GM21390 (cell line): Measurements from ENCODE around the gene ABHD14A.
A peak's percentile ranks its signal among the peaks of the same experiment; 100 is the strongest.
"Not testable (repeated sequence)": the region's sequence is repeated elsewhere in the genome, so short reads cannot be mapped to it uniquely, and the experiment has no call there.

ENCODE experiments used
- ATAC-seq: cut with Tn5 transposase; IDR thresholded peaks from one replicate; pipeline ENCODE4 v1.9.1; 2021; ENCODE audit not compliant: unreplicated experiment

ABHD14A gene

DNA sequence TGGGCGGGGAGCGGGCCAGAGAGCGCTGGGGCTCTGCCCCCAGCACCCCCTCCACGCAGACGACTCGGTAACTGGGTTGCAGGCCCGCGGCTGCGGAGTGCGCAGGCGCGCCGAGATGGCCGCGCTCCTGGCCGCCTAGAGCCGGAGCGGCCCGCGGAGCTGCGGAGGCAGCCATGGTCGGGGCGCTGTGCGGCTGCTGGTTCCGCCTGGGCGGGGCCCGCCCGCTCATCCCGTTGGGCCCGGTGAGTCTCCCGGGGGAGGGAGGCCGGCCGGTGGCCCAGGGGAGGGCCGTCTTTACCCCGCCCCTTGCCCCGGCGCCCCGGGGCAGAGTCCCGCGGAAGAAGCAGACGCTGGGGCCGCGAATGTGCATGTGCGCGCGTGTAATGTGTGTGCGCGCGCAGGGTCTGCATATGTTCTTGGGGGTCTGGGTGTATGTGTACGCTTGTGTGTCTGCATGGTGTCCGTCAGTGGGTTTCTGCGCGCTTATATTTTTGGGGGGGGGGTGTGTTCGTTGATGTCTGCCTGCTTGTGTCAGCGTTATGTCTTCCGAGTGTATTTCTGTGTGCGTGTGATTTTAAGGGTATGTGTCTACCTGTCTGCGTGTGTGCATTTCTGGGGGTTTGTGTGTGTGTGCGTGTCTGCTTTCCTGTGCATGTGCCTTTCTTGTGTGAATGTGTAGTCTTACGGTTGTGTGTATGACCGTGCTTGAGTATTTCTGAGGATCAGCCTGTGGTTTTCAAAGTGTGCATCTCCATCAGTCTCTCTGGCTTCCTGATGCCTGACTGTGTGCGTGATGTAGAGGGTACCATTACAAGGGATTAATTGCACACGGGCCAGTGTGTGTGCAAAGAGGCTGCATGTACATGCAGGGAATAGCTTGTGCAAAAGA, at the start of gene ABHD14A:
TSS of gene ABHD14A (plus strand) at position 102 of the 889 bp plus-strand sequence. CDS start at position 174, 72 bp downstream.
- ATAC-seq, result peak; percentile 59

DNA sequence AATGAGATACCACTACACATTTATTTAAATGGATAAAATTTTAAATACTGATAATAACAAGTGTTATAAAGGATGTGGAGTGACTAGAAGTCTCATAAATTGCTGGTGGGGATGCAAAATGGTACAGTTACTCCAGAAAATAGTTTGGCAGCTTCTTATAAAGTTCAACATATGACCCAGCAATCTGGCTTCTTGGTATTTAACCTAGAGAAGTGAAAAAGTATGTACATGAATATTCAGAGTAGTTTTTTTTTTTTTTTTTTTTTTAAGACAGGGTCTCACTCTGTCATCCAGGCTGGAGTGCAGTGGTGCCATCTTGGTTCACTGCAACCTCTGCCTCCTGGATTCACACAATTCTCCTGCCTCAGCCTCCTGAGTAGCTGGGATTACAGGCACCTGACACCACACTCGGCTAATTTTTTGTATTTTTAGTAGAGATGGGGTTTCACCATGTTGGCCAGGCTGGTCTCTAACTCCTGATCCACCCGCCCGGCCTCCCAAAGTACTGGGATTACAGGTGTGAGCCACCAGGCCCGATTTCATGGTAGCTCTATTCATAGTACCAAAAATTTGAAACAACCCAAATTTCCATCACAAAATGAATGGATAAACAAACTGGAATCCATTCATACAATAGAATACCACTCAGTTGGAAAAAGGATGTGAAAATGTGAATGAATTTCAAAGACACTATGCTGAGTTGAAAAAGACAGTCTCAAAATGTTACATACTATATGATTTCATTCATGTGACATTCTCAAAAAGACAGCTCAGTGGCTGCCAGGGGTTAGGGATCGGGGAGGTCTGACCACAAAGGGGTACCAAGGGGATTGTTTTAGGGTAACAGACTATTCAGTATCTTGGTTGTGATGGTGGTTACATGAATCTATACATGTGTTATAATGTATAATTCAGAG, 47.5 kb upstream of the ABHD14A start:
- ATAC-seq, result no peak

DNA sequence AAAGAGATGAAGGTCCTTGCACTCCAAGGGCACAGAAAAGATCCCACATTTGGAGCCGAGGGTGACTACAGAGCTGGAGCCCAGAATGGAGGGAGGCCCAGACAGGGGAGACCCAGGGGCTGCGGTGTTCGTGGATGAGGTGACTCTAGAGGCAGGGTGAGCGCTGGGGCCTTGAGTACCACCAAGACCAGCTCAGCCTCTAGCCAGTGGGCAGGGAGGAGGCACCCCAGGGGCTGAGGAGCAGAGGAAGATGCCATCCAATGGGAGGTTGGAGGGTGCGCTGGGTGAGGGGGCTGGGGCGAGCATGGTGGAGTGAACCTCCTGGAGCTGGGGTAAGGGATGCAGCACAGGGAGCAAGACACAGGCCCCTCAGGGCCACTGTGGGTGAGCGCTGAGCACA, 46.4 kb upstream of the ABHD14A start:
- ATAC-seq, result no peak

DNA sequence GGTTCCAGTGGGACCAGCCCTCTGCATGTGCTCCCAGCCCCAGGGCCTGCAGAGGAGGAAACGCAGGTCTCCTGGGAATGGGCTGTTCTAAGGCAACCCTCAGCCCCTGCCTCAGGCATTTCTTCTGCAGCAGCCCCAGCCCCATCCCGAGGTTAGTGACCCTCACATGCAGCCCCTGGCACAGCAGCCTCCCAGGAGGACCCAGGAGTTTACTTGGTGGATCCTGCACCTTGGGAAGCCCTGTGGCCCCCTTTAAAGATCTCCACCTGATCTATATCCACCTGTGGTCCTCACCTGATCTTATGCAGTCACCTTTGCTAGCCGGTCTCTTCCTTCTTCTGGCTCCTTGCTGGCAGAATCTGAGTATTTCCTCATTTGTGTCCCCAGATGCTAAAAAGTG, 45.9 kb upstream of the ABHD14A start:
- not testable (repeated sequence) for ATAC-seq

DNA sequence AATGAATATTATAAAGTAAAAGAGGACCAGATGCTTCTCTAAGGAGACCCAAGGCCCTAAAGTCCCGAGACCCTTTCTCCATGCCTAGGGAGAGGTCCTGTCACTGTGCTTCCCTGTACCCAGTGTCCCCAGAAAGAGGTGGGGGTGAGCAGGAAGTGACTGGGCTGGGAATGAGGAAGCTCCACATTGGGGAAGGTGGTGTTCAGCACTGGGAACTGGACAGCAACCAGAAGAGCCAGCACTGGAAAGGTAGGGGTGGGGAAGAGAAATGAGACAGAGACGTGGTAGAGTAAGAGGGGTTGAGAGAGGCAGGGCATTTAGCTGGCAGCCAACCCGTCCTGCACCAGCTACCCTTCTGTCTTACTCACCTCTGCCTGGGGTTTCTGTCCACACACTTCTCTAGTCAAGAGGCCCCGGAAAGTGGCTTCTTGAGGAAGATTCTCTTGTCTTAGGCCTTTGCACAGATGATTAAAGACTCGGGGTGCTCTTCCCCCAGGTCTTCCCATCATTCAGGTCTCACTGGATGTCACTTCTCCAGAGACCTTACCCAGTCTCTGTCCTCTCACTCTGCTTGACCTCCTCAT, 45.4 kb upstream of the ABHD14A start:
- no peak for ATAC-seq

DNA sequence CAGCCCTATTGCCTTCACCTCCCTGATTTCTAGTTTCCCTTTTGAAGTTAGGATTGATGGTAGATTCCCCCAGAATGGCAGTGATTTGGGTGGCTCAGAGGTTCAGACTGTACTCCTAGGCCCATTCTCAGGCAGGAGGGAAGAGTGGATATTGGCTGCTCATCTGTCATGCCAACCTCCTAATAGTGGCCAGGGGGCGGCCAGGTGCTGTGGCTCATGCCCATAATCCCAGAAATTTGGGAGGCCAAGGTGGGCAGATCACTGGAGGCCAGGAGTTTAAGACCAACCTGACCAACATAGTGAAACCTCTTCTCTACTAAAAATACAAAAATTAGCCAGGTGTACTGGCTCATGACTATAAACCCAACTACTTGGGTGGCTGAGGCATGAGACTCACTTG, 44.4 kb upstream of the ABHD14A start:
- ATAC-seq, result no peak

DNA sequence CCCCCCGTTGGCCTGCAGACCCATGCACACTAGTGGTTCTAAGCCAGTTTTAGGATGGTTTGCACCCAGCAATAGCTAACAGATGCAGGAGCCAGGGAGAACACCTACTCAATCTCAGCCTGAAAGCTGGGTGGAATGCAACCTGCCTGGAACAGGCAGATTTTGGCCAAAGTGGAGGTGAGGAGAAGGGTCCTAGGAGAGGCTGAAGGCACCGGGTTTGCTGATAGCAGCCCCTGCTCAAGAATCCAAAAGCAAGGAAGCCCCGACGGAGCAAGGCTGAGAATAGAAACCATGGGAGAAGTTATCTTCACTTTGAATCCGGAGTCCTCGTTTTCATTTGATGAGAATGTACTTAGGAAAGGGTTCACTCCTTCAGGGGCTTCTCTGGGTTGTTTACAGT, 43.1 kb upstream of the ABHD14A start:
- no peak for ATAC-seq

DNA sequence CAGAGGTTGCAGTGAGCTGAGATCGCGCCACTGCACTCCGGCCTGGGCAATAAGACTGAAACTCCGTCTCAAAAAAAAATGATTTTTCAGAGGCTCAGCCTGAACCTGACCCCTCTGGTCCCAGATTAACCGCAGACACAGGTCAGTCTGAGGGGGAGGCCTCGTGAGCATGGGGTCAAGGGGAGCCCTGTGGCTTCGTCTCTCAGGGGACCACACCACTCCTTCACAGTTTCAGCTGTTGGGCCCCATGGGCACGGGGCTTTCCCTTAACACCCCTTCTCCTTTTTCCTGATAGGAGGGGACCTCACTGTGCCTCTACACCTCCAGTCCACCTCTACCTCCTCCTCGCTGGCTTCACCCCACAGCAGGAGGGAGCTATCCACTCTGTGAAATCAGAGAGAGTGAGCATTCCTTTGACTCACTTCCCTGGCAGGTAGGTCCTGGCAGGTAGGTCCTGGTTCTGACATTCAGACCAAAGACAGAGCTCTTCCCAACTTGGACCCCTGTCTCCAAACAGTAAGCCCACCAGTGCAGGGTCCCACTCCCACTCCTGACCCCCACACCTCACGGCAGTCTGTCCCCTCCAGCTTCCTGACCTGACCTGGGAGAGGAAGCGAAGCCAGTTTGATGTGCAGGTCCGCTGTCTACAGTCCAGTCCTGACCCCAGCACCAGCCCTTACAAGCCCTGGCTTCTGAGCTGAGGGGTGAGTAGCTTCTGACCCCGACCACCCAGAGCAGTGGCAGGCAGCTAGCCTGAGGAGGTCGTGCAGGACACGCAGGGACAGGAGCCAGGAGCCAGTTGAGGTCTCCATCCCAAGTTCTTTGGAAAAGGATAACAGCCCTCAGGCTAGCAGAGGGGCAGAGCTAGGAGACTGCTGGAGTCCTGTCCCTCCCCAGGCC, 42.1 kb upstream of the ABHD14A start:
- no peak for ATAC-seq

DNA sequence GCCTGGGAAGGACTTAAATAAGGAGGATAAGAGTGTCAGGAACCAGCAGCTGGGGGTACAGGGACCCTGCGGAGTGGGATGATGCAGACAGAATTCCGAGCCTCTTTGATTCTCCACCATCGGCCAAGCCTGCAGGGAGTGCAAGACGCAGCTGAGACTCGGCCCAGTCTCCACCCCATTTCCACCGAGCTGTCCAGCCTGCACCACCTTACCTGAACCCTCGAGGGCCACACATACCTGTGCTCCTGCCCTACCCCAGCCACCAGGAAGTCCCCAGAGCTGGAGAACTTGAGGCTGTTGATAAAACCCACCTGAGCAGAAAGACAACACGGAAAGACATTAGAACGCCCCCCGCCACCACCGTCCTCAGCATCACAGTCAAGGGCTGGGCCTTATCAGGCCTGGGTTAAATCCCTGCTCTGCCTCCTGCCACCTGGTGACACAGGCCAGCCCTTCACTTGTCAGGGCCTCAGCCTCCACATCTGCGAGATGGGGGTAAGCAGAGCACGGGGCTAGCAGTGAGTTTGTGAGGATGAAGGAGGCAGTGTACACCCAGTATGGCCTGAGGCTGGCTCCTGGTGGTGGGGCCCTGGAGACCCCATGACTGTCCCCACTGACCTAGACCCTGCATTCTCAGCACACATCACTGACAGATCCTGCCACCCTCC, 41.3 kb upstream of the ABHD14A start:
- no peak for ATAC-seq

DNA sequence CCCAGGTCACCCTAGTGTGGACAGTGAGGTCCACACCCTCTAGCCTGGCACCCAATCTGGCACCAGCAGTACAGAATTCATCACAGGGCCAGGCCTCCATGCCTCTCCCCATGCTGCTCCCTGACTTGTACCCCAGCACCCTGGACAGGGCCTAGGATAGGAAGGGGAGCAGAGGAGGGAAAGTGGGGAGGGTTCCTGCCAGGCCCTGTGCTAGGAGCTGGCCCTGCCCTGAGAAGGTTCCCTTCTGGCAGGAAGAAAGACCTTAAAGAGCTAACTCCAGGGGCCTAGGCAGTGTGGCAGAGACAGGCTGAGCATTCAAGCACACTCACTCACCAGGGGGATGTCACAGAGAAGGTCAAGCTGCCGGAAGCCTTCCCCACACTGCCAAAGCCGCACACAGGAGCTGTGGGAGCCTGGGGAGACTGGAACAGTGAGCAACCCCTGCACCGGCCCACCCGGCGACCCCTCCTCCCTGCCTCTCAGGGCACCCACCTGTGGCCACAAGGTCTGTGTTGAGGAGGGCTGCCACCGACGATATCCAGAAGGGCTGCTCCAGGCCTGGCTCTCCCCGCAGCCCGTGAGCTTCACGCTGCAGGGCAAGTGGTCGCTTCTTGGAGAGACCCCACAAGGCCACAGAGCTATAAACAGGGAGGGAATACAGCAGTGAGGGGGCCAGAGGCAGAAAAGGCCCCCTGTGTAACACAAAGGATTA, 40.6 kb upstream of the ABHD14A start:
- ATAC-seq, result no peak

DNA sequence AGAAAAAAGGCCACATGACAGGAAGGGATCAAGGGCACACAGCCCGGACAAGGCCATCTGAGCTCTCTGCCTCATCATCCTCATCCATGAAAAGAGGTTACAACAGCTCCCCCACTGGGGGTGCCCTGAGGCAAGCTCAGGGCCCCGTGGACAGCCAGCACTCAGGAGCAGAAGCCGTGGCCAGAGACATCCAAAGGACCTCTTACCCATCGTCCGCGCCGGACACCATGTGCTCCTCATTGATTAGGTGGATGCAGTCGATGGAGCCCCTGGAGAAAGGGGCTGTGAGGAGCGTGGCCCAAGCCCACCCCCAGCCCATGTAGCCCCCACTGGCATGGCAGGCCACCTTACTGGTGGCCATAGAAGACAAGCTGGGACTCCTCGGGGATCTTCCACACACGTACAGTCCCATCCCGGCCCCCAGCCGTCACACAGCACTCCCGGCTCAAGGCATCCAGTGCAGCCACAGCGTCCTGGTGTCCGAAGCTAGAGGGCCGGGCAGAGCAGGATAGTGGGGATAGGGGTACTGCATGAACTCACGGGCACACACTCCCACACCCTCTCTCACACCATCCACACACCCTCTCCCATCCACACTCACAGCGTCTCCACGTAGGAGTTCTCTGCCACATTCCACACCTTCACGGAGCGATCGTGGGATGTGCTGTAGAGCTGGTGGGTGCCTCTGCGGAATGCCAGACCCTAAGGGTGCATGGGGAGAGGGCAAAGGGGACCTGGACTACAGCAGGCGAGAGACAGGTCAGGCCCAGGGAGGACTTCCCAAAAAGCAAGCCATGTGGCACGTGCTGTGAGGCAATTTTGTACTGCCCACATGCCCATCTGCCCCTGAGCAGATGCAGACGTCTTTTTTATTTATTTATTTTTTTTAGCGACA, 39.6 kb upstream of the ABHD14A start:
- no peak for ATAC-seq

DNA sequence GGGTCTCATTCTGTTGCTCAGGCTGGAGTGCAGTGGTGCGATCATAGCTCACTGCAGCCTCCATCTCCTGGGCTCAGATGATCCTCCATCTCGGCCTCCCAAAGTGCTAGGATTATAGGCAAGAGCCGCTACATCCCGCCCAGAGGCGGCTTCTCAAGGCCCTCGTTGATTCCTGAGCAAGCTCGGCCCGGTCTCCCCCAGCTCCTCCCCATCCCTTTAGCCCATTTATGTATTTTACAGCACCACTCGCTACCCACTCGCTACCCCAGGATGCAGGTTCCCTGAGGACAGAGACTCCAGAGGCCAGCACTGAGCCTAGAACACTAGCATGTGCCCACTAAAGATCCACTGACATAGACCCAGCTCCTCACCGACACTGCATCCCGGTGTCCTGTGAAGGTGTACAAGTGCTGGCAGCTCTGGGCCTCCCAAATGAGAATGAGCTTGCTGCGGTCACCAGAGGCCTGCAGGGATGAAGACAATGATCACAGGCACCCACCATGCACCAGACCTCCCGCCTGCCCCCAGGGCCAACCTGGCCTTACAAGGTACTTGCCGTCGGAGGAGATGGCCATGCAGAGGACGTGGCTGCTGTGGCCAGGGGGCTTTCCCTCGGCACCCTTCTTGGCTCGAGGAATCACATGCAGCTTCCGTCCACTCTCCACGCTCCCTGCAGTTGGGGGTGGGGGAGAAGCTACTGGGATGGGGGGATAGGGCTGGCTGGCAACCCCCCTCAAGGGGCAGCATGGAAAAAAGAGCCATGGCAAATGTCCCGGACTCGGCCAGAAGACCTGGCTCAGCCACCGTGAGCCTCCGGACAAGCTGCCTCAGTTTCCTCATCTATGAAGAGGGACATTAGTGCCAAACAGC, 38.7 kb upstream of the ABHD14A start:
- ATAC-seq, result no peak

DNA sequence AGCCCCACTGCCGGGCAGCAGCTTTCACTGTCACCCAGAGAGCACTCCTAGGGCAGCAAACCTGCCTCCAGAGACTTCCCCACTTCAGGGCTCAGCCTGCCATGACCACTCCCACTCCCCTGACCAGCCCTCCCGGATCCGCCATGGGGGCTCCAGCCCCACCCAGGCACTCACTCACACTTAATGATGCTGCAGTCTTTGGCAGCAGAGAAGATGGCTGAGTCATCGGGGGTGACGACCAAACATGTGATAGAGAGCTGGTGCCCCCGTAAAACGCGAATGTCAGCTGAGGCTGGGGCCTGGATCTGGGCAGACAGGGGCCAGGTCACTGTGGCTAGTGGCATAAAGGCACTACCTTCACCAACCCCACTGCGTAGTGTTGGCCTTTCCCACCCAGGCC, 37.9 kb upstream of the ABHD14A start:
- no peak for ATAC-seq

DNA sequence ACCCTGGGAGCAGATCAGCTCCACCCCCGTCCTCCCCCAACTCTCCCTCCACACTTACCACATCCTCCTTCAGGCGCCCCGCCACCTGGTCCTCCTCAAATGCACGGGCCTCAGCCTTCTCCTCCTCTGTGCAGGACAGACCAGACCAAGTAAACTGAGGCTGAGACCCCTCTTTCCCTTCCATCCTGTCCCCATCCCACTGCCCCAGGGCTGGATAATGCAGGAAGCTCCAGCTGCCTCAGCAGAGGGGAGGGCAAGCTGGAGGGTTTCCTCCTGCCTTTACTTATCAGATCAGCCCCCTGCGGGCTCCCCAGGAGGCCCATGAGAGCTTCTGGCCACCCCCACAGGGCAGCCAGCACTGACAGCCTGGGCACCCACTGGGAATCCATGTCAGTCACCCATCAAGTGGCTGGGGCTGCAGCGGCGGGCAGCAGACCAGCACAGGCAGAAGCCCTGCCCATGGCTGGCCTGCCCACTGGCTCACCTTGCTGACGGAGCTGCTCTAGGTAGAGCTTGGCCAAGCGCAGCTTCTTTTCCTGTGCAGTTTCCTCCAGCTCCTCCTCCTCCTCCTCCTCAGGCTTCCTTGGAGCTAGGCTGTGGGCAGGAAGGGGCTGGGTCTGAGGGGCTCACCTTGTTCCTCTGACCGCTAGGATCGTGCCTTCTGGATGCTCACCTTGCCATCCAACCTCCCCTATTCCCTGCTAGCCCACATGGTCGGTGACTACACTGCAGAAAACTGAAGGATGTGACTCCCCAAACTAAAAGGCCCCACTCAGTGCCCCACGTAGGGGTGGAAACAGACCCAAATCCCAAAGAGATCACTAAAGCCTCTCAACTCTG, 37.0 kb upstream of the ABHD14A start:
- no peak for ATAC-seq

DNA sequence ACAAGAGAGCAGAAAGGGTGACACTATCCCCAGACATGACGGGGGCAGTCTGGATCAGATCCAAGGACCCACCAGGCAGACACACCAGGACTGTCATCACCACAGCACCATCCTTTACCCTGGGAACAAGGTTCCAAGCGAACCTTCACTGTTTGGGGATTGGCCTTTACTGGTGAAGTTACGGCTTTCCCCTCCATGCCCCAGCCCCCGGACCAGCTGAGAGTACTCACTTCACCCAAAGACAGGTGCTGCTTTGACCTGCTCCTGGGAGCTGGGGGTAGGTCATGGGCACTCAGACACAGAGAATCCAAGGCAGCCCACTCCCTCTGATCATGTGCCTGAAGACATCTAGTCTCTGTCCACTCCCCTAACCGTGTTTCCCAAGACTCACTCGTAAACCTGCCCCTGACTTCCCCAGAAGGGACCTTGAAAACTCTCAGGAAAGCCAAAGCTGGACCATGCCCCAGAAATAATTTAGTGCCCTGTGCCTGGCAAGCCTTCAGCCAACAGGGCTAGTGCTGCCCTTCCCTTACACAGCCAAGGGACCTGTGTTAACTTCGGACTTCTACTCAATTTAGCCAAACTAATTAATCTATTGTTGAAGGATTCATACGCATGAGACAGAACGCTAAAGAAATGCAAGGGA, 36.0 kb upstream of the ABHD14A start:
- no peak for ATAC-seq
